Measurements from ENCODE around the gene SLC25A39. TPM values are rescaled to one million over a fixed set of nuclear protein-coding genes. Genes with fewer than 3 reads are reported as not detected.
"Not testable (repeated sequence)": the region's sequence is repeated elsewhere in the genome, so short reads cannot be mapped to it uniquely, and the experiment has no call there.

SLC25A39 gene, protein sequence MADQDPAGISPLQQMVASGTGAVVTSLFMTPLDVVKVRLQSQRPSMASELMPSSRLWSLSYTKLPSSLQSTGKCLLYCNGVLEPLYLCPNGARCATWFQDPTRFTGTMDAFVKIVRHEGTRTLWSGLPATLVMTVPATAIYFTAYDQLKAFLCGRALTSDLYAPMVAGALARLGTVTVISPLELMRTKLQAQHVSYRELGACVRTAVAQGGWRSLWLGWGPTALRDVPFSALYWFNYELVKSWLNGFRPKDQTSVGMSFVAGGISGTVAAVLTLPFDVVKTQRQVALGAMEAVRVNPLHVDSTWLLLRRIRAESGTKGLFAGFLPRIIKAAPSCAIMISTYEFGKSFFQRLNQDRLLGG
- 132 and 141 TPM in 2 replicates for total RNA-seq

DNA sequence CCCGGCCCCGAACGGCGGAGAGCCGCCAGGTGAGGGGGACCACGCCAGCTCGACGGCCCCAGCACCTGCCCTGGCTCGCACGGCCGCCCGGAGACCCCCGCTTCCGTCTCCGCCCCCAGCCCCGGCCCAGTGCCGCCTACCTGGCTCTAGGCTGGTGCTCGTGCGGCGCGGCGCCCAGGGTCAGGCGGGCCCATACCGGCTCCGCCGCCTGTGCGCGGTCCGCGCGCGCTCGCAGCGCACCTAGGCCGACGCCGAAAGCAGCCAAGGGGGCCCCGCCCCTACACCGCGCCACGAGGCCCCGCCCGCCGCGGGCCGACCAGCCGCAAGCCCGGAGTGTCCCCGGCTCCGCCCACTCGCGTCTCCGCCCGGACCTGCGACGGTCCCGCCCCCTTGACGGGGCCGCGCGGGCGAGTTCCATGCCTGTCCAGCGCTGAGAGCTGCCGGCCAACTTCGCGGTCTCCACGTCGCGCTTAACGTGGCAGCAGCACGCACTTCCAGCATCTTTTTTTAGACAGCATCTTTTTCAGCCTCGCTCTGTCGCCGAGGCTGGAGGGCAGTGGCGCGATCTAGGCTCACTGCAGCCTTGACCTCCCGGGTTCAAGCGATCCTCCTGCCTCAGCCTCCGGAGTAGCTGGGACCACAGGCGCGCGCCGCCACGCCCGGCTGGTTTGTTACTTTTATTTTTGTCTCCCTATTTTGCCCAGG is at the start of gene SLC25A39:
Gene SLC25A39 (minus strand): TSS at position 253 of the 705 bp plus-strand sequence. CDS start 1,261 bp downstream, outside the sequence.
- H3K36me3 Mint-ChIP-seq (ENCODE audit: low read depth), result peaks cover 24% of the 10 kb centered on the region
- no peaks in the 10 kb centered on the region for H3K9me3 Mint-ChIP-seq
- intact Hi-C loops (cut with micrococcal nuclease), result loop anchor here (1.0 to 5.0 kb wide), 5 partner anchors 104 to 317 kb away; partner anchors contain the start of genes HDAC5 and HROB
- peak; percentile 95 for DNase-seq (ENCODE audit: low spot score)
- peaks cover 4% of the 10 kb centered on the region for H3K4me1 Mint-ChIP-seq (ENCODE audit: low read depth)
- H3K27ac Mint-ChIP-seq, result peak within 1 kb of the TSS; percentile 89
- H3K27me3 Mint-ChIP-seq (ENCODE audit: low read depth), result no peaks in the 10 kb centered on the region
- peak within 1 kb of the TSS; percentile 87 for H3K4me3 Mint-ChIP-seq (ENCODE audit: low read depth)

DNA sequence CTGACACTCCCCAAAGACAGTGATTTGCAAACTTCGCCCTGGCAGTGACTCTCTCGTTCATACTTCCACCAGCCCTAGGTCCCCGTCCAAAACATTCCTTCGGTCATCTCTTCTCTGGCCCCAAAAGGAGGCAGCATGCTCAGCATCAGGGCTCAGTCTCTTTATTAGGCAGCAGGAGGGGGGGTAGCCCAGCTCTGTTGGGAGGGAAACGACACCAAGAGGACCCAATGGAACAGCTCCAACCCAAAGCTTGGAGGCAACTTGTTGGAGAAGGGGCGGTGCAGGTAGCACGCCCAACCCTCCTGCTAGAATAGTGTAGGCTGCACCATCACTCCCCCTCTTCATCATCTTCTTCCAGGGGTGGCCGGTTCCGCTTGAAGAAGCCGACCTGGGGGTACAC is 47.4 kb upstream of the SLC25A39 start:
- Mint-ChIP-seq H3K9me3 (no peaks in the 10 kb centered on the region), H3K27me3 (ENCODE audit: low read depth) (peaks cover 12% of the 10 kb centered on the region), H3K27ac (no peak overlapping the region), H3K36me3 (ENCODE audit: low read depth) (no peaks in the 10 kb centered on the region), H3K4me1 (ENCODE audit: low read depth) (peaks cover 5% of the 10 kb centered on the region), H3K4me3 (ENCODE audit: low read depth) (no peak overlapping the region)
- intact Hi-C loops (cut with micrococcal nuclease), result no loop called here
- no peak for DNase-seq (ENCODE audit: low spot score)

DNA sequence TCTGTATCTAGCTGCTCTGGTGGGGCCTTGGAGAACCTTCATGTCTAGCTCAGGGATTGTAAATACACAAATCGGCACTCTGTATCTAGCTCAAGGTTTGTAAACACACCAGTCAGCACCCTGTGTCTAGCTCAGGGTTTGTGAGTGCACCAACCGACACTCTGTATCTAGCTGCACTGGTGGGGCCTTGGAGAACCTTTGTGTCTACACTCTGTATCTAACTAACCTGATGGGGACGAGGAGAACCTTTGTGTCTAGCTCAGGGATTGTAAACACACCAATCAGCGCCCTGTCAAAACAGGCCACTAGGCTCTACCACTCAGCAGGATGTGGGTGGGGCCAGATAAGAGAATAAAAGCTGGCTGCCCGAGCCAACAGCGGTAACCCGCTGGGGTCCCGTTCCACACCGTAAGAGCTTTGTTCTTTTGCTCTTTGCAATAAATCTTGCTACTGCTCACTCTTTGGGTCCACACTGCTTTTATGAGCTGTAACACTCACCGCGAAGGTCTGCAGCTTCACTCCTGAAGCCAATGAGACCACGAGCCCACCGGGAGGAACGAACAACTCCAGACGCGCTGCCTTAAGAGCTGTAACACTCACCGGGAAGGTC is 44.9 kb upstream of the SLC25A39 start:
- H3K4me1 Mint-ChIP-seq (ENCODE audit: low read depth); H3K36me3 Mint-ChIP-seq (ENCODE audit: low read depth); H3K27ac Mint-ChIP-seq; intact Hi-C loops (cut with micrococcal nuclease); H3K9me3 Mint-ChIP-seq; DNase-seq (ENCODE audit: low spot score): not testable (repeated sequence)
- Mint-ChIP-seq H3K27me3 (ENCODE audit: low read depth) (peaks cover 27% of the 10 kb centered on the region), H3K4me3 (ENCODE audit: low read depth) (peak overlapping the region; percentile 26)

DNA sequence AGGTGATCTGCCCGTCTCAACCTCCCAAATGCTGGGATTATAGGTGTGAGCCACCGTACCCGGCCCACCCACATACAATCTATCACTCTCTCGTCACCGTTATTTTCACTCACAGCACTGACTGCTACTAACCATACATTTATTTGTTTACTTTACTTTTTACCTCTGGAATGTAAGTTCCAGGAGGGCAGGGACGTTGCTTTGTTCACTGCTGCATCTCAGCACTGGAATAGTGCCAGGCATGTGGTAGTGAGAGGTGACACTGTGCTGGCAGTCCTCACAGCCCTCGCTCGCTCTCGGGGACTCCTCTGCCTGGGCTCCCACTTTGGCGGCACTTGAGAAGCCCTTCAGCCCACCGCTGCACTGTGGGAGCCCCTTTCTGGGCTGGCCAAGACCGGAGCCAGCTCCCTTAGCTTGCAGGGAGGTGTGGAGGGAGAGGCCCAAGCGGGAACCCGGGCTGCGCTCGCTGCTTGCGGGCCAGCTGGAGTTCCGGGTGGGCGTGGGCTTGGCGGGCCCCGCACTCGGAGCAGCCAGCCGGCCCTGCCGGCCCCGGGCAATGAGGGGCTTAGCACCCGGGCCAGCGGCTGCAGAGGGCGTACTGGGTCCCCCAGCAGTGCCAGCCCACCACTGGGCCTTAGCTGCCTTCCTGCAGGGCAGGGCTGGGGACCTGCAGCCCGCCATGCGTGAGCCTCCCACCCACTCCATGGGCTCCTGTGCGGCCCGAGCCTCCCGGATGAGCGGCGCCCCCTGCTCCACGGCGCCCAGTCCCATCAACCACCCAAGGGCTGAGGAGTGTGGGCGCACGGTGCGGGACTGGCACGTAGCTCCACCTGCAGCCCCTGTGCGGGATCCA is 44.0 kb upstream of the SLC25A39 start:
- H3K4me3 Mint-ChIP-seq (ENCODE audit: low read depth); H3K36me3 Mint-ChIP-seq (ENCODE audit: low read depth); intact Hi-C loops (cut with micrococcal nuclease); DNase-seq (ENCODE audit: low spot score); H3K27ac Mint-ChIP-seq; H3K4me1 Mint-ChIP-seq (ENCODE audit: low read depth); H3K9me3 Mint-ChIP-seq: not testable (repeated sequence)
- H3K27me3 Mint-ChIP-seq (ENCODE audit: low read depth), result peaks cover 27% of the 10 kb centered on the region

DNA sequence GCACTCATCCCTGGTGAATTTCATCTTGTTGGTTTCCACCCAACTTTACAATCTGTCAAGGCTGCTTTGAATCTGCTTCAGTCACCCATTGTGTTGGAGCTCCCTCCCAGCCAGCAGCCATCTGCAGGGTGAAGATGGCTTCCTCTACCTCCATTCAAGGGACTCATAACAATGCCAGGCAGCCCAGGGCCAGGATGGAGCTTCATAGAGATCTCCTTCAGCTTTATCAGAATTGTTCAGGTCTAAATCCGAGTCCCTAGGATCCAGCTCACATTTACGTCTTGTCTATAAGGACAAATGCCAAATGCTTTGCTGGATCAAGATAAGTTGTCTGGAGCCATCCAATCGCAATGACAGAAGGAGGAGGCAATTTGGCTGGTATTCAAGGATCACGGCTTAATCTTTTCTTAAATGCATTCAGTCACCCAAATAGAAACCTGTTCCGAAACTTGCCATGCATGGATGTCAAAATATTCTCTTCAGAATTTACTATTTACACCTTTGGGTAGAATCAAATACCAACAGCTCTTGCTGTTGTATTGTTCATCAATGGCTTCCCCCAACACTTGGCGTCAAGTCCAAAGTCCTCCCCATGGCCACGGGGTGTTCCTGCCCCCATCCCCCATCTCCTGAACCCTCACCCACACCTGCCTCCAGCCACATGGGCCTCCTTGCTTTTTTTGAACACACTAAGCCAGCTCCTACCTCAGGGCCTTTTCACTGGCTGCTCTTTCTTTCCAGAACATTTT is 42.8 kb upstream of the SLC25A39 start:
- peaks cover 6% of the 10 kb centered on the region for H3K4me1 Mint-ChIP-seq (ENCODE audit: low read depth)
- no peak overlapping the region for H3K4me3 Mint-ChIP-seq (ENCODE audit: low read depth)
- H3K27ac Mint-ChIP-seq, result no peak overlapping the region

DNA sequence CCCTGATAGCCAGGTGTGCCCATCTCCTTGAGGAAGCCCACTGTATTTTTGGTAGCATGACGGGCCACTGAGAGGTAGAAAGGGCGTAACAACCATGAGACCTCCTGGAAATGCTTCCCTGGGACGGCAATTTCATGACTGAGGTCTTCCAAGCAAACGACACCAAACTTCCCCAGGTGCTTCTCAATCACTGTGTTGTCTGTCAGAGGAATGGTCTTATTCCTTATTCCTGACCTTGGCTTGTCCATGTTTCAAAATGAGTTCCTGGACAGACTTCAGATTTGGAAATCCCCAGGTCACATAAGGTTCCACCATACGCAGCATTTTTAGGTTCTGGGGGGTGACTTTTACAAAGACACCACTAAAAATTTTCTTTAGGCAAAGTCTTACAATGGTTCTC is 40.4 kb upstream of the SLC25A39 start:
- H3K4me1 Mint-ChIP-seq (ENCODE audit: low read depth); DNase-seq (ENCODE audit: low spot score); intact Hi-C loops (cut with micrococcal nuclease); H3K9me3 Mint-ChIP-seq; H3K36me3 Mint-ChIP-seq (ENCODE audit: low read depth); H3K27ac Mint-ChIP-seq; H3K4me3 Mint-ChIP-seq (ENCODE audit: low read depth): not testable (repeated sequence)
- peaks cover 44% of the 10 kb centered on the region for H3K27me3 Mint-ChIP-seq (ENCODE audit: low read depth)

More for the DNA sequence above, 42.8 kb upstream of the SLC25A39 start:
- no peaks in the 10 kb centered on the region for H3K9me3 Mint-ChIP-seq
- intact Hi-C loops (cut with micrococcal nuclease), result no loop called here
- H3K27me3 Mint-ChIP-seq (ENCODE audit: low read depth), result peaks cover 29% of the 10 kb centered on the region
- H3K36me3 Mint-ChIP-seq (ENCODE audit: low read depth), result no peaks in the 10 kb centered on the region
- no peak for DNase-seq (ENCODE audit: low spot score)

DNA sequence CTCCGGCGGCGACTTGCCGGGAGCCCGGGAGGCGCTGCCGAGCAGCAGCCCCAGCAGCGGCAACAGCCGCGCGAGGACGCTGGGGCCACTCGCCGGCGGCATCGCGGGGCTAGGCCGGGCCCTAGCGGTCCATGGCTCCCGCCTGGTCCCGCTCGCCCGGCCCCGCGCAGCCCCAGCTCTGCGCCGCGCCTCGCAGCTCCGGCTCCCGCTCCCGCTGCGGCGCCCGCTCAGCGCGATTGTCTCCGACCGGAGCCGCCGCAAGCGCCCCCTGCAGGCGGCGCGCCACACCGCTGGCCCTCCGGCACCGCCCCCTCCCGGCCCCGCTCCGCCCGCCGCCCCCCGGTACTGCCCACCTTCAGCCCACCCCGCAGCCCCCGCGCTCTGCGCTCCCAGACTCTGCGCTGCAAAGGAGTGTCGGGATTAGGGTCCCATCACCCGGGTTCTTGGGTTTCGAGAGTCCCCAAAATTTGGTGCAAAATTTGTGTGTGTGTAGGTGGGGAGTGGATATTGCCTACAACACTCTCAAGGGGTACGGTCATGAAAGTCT is 39.1 kb upstream of the SLC25A39 start, which contains the start of gene FAM171A2:
Gene FAM171A2 (minus strand): TSS at position 241 of the 547 bp plus-strand sequence. CDS start 139 bp downstream, at position 102.
- Mint-ChIP-seq H3K4me1 (ENCODE audit: low read depth) (peaks cover 2% of the 10 kb centered on the region), H3K27me3 (ENCODE audit: low read depth) (peaks cover 46% of the 10 kb centered on the region), H3K4me3 (ENCODE audit: low read depth) (peak within 1 kb of the TSS; percentile 76), H3K27ac (no peak within 1 kb of the TSS), H3K9me3 (no peaks in the 10 kb centered on the region), H3K36me3 (ENCODE audit: low read depth) (no peaks in the 10 kb centered on the region)
- intact Hi-C loops (cut with micrococcal nuclease), result no loop called here
- DNase-seq (ENCODE audit: low spot score), result peak; percentile 54

DNA sequence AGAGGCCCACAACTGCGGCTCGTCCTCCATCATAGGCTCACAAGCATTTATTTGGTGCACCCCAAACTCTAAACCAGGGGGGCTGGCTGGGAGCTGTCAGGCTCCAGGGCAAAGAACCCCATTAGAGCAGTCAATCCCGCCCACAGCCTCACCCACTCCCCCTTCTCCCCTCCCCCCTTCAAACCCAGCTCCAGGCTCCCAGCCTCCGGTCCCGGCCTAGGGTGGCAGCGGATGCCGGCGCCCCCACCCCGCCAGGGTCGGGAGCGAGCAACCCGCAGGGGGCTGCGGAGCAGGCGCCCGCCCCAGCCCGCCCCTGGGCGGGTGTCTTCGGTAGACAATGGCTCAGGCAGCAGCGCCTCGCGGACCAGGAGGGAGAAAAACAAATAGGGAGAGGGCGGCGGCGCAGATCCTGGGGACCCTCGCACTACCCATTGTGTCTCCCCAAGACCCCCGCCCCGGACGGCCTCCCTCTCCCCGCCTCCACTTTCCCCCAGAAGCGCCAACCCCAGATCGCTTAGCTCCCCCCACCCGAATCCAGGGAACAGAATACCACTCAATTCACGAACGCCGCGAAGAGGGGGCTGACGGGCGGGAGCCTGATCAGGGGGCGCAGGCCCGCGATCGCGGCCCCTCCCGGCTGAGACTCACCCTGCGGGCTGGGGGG is 38.5 kb upstream of the SLC25A39 start:
- Mint-ChIP-seq H3K4me1 (ENCODE audit: low read depth) (peaks cover 2% of the 10 kb centered on the region), H3K27me3 (ENCODE audit: low read depth) (peaks cover 46% of the 10 kb centered on the region), H3K36me3 (ENCODE audit: low read depth) (no peaks in the 10 kb centered on the region), H3K4me3 (ENCODE audit: low read depth) (peak overlapping the region; percentile 71), H3K27ac (no peak overlapping the region), H3K9me3 (no peaks in the 10 kb centered on the region)
- intact Hi-C loops (cut with micrococcal nuclease), result no loop called here
- no peak for DNase-seq (ENCODE audit: low spot score)

DNA sequence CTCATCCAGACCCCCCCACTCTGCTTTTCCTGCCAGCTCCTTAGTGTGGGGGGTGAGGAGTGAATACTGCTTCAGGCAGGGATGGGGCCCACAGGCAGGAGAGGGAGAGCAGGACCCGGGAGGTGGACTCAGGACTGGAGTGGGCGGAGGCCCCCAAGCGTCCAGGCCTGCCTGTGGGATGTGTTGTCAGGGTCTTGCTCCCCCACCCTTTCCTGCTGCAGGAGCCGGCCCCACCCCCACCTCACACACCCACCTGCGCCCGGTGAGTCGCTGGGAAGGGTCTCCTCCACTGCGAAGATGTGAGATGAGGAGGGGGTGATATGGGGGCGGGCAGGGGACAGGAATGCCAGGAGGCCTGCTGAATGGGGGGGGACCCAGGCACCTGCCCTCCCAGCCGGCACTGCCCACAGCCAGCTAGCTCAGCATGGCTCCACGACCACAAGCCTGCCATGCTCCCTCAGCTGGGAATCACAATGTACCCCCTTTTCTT is 37.9 kb upstream of the SLC25A39 start:
- H3K4me3 Mint-ChIP-seq (ENCODE audit: low read depth), result no peak overlapping the region
- DNase-seq (ENCODE audit: low spot score), result no peak
- intact Hi-C loops (cut with micrococcal nuclease), result no loop called here
- H3K27me3 Mint-ChIP-seq (ENCODE audit: low read depth), result peaks cover 44% of the 10 kb centered on the region
- no peaks in the 10 kb centered on the region for H3K9me3 Mint-ChIP-seq
- no peaks in the 10 kb centered on the region for H3K36me3 Mint-ChIP-seq (ENCODE audit: low read depth)
- H3K4me1 Mint-ChIP-seq (ENCODE audit: low read depth), result peaks cover 2% of the 10 kb centered on the region
- no peak overlapping the region for H3K27ac Mint-ChIP-seq

DNA sequence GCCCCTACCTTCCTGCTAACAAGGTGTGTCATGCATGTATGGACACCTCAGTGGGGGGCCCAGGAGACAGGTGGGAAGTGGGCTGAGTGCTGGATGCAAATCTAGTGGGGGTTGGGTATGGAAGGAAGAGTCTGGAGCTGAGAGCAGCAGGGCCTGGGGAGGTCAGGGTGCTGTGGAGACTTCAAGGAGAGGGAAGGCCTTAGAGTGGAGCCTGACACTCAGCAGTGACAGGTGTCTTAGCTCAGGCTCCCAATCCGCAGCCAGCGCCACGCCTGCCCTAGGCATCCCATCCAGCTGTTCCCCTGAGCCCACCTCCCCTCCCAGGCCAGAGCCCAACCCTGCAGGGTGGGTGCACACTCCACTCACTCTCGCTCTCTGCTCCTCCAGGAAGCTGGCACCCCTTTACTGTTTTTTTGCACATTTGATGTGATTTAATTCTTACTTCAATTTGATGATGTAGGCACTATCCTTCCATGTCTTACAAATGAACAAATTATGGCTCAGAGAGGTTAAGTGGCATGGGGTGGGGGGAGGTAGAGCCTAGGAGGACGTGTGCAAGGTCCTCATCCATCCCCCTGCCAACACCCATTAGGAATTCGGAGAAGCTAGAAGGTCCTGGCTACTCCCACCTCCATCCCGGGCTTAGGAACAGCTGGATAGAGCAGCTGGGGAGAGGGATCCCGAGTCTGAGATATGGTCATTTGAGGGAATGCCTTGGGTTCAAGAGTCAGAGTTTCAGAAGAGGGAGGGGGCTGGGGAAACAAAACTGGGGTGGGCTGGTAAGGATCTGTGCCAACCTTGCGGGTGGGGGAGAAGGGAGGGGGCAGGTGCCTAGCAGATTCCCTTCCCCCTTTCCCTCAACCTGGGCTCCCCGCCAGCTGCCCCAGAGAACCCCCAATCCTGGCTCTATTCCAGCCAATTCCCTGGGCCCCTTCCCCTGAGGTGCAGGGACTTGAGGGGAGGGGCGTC is 37.0 kb upstream of the SLC25A39 start:
- Mint-ChIP-seq H3K9me3 (no peaks in the 10 kb centered on the region), H3K36me3 (ENCODE audit: low read depth) (no peaks in the 10 kb centered on the region), H3K27ac (no peak overlapping the region), H3K4me3 (ENCODE audit: low read depth) (no peak overlapping the region), H3K27me3 (ENCODE audit: low read depth) (peaks cover 38% of the 10 kb centered on the region), H3K4me1 (ENCODE audit: low read depth) (peaks cover 2% of the 10 kb centered on the region)
- intact Hi-C loops (cut with micrococcal nuclease), result no loop called here
- no peak for DNase-seq (ENCODE audit: low spot score)

Measured in activated T-helper 2 cell treated with anti-CD3 and anti-CD28 coated beads, Interferon-gamma antibody, Interleukin-2, Interleukin-4, amounts not matched to agents 10 μg/mL and 5 μg/mL and 100 μg/mL, durations not matched to agents 14 hours and 24 hours and 36 hours (primary cell).